Stimulated activated CD4-positive, alpha-beta T cell treated with anti-CD3 and anti-CD28 coated beads, Interleukin-15, amount 100 ng/mL, for 48 hours (primary cell): ENCODE data around the gene TBXAS1.

ENCODE experiments used
- DNase-seq, 2 donors: peaks; one replicate each; pipeline ENCODE4 v3.0.0-alpha.2; 2020; ENCODE audit warnings: low read depth in 2 of 2

Gene TBXAS1

DNA sequence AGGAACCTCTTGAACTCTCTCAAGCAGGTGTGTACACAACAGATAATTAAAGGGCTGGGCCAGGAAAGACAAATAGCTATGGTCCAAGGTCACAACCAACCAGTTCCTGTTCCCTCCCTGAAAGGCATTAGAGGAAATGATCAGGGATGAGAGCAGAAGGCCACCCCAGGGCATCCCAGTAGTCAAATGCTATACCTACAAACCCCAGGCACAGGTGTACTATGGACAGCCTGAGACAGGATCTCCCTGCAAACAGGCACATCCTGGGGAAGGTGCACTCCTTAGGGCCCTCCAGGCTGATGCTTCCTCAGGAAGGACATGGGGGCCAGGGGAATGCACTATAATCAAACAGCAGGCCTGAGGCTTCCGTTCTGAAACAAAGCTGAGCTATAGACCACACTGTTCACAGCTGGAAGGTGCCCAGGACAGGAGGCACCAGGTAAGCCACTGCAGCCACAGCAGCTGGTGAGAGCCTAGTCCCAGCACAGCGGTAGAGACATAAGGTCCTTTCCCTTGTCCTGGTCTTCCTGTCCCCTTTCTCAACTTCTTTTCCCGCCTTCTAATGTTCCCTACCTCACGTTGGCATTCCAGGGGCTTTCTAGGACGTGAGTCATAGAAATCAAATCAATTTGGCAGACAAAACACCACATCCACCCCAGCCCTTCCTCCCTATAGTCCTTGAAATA is 220.4 kb downstream of the TBXAS1 start:
- no peak for DNase-seq

DNA sequence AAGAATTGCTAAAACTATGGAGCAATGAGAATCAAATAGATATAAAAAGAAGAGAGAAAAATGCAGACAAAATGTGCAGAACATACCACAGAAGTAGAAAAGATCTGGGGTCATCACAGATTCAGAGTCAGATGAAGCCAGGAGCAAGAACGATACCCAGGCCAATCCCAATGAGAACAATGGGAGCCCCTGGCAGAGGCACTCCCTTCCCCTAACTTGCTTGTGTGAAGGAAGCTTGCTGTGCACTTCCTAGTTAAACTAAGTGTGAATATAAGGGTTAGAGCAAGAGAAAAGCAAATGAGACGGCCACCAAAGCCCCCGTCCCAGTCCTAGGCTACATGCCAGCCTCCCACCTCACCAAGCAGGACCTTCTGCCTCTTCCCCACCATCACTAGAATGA is 221.0 kb downstream of the TBXAS1 start:
- DNase-seq = no peak

DNA sequence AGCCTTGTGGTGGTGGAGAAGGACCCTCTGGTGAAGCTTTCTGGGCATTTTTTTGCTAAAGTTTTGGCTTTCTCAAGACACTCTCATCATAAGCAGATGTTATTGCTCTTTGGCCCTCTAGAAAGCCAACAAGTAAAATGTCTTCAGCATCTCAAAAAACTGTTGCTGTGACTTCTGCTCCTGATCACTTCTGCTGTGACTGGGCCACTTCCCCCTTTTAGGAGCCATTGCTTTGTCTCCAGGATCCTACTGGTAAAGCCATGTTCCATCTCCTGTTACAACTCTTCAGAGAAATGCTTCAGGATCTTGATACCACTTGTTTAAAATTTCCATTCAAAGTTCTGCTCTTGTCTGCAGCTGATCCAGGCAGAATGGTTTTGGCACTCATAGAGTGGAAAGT is 222.8 kb downstream of the TBXAS1 start:
- no peak for DNase-seq

DNA sequence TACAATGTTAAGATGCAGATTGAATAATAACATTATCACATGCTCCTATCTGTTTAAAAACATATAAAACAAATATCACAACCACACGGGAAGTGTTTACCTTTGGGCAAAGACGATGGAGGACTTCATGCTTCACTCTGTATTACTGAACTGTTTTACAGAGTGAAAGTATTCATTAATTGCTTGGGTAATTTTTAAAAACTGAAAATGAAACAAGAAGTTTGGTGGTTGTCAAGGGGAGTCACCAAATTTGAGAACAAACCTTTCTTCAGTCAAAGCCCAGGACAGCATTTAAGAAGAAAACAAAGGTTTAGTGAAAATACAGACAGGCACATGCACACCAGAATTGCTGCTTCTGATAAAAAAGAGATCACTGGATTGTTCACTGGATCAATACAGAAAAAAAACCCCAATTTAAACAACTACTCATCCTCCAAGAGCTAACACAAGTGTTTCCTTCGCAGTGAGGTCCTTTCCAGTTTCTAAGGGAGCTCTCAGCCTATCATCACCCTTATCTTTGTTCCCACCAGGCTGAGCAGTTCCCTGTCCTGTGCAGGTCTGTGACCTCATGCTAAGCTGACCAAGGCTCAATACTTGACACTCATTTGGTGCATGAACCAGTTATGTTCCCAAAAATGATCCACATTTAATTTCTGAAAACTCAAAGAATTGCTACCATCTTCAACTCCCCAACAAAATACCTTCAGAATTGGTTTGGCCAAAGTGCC is 224.9 kb downstream of the TBXAS1 start:
- DNase-seq = no peak

DNA sequence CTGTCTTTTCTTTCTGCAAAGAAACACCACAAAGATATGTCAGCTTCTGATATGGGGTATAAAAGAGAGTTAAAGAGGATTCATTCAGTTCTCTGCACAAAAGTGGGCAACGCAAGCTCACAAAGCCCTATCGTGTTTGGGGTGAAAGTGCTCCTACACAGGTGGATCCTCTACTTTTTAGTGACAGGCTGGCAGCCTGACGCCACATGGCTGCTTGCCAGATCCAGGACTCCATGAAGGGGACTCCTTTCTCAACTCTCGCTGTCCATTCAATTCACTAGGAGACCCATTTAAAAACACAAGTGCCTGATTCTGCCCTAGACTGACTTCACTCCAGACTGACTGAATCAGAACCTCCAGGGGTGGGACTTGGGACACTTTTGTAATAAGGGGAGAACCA is 225.7 kb downstream of the TBXAS1 start:
- no peak for DNase-seq

DNA sequence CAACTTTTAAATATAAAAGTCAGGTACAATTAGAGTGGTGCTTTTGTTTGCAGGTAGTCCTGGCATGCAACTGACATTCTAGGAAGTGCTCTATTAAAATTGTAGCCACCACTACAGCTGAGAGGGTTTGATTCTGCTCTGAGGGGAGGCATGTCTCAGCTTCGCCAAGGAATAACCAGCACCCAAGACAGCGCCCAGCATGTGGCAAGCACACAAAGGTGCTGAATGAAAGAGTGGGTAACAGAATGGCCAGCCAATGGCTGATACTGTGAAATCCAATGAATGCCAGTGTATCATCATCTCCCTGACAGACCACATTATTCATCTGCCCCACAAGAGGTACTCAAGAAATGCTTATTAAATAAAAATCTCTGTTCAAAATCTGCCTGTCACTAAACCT is 226.8 kb downstream of the TBXAS1 start:
- no peak for DNase-seq

DNA sequence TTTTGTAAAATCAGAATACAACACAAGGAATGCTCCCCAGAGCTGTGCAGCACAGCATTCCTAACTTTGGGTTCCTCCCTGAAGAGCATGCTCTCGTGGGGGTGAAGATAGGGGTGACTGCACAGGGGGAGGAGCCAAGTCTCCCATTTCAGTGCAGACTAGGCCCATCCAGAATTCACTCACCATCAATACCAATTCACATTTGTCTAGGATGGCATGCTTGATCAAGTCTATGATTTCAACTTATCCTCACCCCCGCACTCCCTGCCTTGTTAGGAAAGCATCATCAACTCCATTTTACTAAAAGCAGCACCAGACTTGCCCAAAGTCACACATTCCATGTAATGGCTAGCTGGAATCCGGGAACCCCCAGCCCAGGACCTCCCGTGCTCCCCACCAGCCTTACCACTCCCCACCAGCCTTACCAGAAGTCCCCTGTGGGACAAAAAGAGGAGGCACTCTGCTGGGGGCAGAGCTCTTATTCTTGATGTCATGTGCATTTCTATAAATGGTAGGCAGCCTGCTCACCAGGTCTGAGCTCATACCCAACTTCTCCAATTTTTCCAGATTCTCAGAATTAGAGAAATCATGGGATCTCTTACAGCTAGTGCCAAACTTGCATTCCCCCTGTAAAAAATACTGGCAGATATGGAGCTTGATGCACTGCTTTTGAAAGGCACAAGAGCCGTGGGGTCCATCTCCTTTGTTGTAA is 227.5 kb downstream of the TBXAS1 start:
- no peak for DNase-seq

DNA sequence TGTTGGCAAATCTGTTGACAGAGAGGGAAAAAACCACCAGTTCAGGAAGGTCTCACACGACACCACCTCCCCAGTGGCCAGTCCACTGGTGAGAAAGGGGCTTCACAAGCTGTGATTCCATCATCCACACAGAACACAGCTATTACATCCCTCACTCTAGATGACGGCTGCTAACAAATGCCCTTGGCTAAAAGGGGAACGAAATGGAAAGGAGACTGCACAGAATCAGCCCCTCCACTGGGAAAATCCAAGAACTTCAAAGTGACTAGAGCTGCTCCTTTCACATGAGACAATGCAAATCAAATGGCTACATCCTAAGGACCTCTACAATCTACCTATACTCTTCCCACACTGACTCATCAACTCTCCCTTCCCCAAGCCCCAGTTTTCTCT is 228.1 kb downstream of the TBXAS1 start:
- DNase-seq = no peak

DNA sequence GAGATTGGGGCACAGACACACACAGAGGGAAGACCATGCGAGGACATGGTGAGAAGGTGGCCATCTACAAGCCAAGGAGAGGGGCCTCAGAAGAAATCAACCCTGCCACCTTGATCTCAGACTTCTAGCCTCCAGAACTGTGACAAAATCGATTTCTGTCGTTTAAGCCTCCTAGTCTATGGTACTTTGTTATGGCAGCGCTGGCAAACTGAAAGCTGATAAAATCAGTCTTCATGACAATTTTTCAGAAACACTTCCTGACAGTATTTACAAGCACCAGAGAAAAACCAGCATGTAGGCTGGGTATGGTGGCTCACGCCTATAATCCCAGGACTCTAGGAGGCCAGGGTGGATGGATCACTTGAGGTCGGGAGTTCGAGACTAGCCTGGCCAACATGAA is 229.5 kb downstream of the TBXAS1 start:
- DNase-seq = no peak

DNA sequence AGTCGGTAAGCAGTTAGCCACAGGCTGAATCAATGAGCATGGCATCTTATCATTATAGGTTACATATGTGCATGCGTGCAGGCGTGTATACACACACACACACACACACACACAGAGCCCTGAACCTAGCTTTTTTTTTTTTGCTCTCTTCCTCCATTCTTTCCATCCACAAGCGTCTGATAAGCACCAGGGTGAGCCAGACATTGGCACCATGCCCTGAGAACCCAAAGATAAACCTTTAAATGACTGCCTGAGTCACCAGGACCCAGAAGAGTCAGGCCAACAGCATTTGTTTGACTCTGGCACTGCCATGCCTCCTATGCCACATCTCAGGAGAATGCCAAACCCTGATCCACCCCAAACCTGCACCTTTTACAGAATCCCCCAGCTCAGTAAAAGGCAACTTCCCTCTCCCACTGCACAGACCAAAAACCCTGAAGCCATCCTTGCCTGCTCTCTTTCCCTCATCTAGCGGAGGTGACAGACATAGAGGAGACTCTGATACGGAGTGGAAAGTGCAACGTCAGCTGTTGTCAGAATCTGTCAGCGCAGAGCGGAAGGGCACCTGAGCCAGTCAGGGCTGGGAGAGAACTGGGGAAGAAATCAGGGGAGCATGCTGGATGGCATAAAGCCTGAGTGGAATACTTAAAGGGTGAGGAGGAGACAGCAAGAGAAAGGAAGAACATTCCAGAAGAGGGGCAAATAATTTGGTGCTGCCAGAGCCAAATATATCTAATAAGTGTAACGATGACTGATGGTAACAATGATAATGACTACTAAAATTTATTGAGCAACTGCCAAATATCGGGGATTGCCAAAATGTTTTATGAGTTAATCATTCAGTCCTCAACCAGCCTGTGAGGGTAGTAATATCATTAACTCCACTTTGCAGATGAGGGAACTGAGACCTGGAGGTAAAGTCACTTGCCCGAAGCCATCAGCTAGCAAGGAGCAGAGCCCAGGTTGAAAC is 230.5 kb downstream of the TBXAS1 start:
- peak; percentile 33 to 41 for DNase-seq

DNA sequence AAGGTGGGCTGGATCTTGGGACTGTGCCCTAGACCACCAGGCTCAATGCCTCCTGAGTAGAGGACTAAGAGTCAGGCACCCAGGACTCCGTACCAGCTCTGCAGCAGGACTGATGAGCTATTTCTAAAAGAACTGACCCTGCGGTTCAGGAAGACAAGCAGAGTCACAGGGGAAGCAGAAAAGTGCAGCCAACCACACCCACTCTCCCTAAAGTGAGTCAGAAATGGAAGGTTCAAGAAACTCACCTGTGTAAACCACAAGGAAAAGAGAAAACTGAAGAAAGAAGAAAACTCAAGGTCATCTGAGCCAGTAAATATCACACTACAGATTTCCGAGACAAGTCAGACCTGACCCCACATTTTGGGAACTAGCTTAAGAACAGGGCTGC is 231.2 kb downstream of the TBXAS1 start:
- no peak for DNase-seq

DNA sequence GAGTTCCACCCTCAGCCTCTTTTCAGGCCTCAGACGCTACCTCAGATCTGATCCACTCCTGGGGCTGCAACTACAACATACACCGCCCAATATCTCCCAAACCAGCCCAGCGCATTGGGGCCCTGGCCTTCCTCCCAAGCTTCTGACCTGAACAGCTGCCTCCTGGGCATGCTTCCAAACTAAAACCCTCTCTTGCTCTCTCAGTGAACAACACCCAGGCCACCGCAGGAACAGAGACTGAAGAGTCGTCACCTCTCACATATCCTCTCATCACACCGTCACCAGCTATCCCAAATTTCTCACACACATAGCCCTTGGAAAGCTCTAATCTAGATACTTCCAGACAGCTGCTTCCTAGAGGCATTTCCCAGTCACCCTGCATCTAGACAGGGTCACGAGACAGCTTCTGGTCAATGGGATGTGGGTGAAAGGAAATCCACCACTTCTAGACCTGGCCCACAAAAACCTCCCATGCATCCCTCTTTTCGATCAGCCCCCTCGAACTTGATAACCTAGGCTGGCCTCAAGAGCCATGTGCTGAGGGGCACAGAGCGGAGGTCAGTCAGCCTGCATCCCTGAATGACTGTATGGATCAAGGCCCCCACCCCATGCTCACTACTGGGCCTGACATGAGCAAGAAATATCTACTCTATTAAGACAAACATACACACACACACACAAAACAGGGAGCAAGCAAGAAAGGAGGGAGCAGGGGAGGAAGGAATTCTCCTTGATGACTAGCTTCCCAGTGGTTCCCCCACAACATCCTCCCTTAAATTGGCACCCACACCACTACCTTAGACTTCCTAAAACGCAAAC is 231.9 kb downstream of the TBXAS1 start:
- DNase-seq = no peak

DNA sequence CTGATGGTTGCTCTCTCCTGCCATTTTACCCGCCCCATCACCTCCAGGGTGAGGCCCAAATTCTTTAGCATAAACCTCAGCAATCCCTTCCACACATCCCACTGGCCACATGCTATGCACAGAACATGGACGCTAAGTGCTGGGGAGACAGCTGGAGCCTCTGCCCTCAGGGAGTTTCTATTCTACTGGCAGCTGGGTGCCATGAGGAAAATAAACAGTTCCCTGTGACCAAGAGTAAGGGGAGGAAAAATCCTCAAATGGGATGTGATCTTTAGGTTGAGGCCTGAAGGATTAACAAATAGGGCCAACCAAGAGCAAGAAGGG is 232.5 kb downstream of the TBXAS1 start:
- DNase-seq = no peak

DNA sequence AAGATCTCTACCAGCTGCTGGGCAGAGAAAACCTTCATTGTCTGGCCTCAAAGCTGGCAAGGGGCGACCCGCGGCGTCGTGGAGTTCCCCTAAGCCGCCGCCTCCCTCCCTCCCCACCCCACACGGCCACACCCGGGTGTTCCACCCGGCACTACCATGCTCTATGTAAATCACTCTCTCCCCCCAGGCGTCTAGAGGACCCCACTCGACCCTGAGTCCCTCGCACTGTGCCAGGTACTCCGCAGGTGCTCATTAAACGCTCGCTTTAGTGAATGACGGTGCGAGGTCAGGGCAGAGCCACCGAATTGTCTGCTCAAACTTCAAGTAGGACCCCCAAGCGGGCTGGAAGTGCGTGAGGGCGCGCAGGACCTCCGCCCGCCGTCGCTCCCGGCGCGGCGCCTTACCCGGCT is 233.1 kb downstream of the TBXAS1 start:
- peak in 1 of 2 donors; percentile 13 for DNase-seq

DNA sequence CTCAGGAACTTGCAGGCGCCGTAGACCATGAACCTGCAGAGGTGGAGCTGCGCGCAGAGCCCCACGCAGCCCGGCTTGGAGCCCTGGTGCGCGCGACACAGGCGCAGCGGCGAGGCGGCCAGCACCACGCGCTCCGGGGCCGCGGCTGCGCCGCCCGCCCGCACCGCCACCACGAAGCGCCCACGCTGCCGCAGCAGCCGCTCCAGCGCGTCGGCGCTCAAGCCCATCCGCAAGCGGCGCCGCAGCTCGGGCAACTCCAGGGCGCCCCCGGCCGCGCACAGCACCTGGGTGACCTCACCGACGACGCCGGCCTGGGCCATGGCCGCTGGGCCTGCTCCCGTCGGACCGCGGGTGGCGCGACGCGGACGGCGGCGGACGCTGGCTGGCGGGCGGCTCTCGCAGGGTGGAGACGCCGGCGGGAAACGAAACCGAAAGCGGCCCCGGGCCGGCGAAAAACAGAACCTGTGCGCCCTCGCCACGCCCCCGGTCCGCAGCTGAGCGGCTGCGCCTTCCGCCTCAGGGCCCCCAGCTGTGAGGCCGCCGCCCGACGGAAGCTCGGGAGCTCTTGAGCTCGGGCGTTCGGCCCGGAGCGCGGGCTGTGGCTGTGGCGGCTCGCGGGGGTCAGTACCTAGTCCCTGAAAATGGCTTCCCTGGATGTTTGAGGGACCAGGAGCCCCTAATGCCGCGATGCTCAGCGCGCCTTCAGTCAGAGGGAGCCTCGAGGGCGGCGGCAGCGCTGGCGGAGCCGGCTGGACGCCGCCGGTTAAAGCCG is 233.7 kb downstream of the TBXAS1 start, which contains the start of gene PARP12:
Gene PARP12, minus strand, starts transcription at position 424 of the 772 bp plus-strand sequence. Its CDS starts 104 bp downstream, at position 320.
- DNase-seq = peak; percentile 63 to 78

DNA sequence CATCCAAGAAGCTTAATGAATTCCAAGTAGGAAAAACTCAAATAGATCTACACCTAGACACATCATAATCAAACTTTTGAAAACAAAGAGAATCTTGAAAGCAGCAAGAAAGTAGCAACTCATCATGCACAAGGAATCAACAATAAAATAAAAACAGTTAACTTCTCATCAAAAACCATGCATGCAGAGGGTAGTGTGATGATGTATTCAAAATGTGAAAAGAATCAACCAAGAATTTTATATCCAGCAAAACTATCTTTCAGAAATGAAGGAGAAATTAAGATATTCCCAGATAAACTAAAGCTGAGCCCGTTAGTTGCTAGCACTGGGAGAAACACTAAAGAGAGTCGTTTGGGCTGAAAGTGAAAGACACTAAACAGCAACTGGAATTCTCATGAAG is 238.0 kb downstream of the TBXAS1 start:
- no peak for DNase-seq

DNA sequence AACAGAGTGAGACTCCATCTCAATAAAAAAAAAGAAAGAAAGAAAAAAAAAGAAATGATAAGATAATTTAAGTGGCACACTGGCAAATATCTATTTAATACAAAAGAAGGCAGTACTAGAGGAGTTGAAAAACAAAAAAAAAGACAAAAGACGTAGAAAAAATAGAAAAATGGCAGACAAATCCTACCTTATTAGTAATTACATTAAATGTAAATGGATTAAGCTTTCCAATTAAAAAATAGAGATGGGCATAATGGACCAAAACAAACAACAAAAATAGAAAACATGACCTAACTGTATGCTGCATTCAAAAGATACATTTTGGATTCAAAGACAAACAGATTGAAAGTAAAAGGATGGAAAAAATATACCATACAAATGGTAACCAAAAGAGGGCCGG is 239.0 kb downstream of the TBXAS1 start:
- no peak for DNase-seq

DNA sequence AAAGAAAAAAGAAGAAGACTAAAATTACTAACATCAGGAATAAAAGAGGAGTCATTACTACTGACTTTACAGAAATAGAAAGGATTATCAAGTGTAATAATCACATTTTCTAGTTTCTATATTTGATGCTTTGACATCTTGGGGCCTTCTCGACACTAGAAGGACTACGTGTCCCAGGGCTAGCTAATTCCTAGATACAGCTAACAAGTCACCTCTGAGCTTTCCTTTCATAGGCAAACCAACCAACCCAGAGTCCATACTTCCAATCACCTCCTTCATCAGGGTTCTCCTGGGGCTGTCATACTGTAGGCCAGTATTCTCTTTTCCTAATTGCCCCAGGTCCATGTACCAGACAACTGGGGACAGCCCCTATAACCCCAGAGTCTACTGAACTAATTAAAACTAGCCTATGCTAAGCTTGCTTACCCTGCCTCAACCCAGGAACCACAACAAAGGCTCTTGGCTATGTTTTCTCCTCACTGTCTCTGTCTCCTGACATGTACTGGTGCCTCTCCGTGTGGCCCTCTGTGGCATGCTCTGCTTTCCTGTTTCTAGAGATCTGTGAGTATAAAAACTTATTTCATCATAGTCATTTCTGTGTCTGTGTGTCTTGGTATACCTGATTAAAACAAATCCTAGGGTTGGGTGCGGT is 240.4 kb downstream of the TBXAS1 start:
- no peak for DNase-seq
